ENCODE data around the gene PCDH9.

DNA sequence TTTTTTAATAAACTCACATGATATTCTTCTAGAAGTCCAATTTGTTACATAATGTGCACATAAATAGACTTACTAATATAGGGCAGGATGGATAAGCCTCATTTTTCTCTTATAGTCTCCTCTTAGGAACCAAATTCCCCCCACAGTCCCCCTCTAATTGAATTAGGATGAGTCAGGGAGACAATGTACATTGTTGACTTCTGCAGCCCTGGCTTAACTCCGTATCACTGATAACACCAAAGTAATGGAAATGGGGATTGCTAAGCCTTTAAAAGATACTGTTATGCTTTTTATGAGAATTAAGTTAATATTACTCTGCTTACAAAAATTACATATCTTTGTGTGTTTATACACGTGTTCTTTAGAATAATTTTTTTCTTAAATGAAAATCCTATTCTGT, 5.1 kb upstream of the PCDH9 start:
- TF ChIP-seq POLR2AphosphoS5 (IDR thresholded peaks at IDR 0.05; ENCODE audit: low read depth, low read length) (no peak), POLR2A (IDR thresholded peaks at IDR 0.05; ENCODE audit: low read depth, low read length) (no peak)
